Right cardiac atrium (tissue), 5 donors: Measurements from ENCODE around the gene E2F6. TPM values are rescaled to one million over a fixed set of nuclear protein-coding genes. Genes with fewer than 3 reads are reported as not detected.

Experiments
- polyA plus RNA-seq: library from polyadenylated mRNA; stranded (reverse); fragments of 200-250 nt; gene quantifications from one replicate; pipeline ENCODE4 v1.2.3, GENCODE V29; 2013
- total RNA-seq, 4 donors: library from RNA; stranded (reverse); fragmentation: NEBNext Ultra II Directional; extraction: Animal tissue kit (Norgen Biotek cat#: 25700); gene quantifications; one replicate each; pipeline ENCODE4 v1.2.1, GENCODE V29; 2021
- donor health status: healthy with polysubstance abuse.
- donor health status: DM: no; HTN: yes; CAD: no.
- donor health status: DM: no; HTN: no; CAD: no.
- donor health status: DM: no; HTN: yes; CAD: no; lungs with severe emphysema.
- donor health status: DM: yes; HTN: yes; CAD: no.

Gene E2F6
- total and polyA plus RNA-seq, 5 donors: 10.9 to 19.9 (median 15.9) TPM

Other genes starting within 250 kb of the E2F6 start
- gene ROCK2, start 121.5 kb downstream of the E2F6 start, total RNA-seq: 10 to 100 TPM; 40.2 to 60.7 (median 40.9) TPM
- 10.0 TPM for gene ROCK2, start 121.5 kb downstream of the E2F6 start, polyA plus RNA-seq
- 10 to 100 TPM in 3 of 4 donors, 1 to 10 TPM in 1; 7.3 to 17.7 (median 11.1) TPM for gene GREB1, start 67.9 kb upstream of the E2F6 start, total RNA-seq
- 4.6 TPM for gene GREB1, start 67.9 kb upstream of the E2F6 start, polyA plus RNA-seq
- under 1 TPM in 1 of 4 donors, not detected in 3; 0.15 TPM for gene NTSR2, start 204.0 kb upstream of the E2F6 start, total RNA-seq
- gene NTSR2, start 204.0 kb upstream of the E2F6 start, polyA plus RNA-seq: 0.16 TPM